Left ventricle myocardium inferior (tissue), 1 donor: ENCODE measurements around the gene PSMA6. TPM values are rescaled to one million over a fixed set of nuclear protein-coding genes. Genes with fewer than 3 reads are reported as not detected.

Source experiments
- DNase-seq: peaks from one replicate; pipeline ENCODE4 v3.0.0-alpha.2; 2020
- H3K27ac ChIP-seq: fragments of 200-600 bp; replicated peaks from 2 replicates; pipeline ENCODE4 v1.8.0; 2021
- H3K27me3 ChIP-seq: fragments of 200-600 bp; 2 replicates; pipeline ENCODE4 v1.8.0; 2021; ENCODE audit warnings: low read depth
- H3K36me3 ChIP-seq: fragments of 200-600 bp; 2 replicates; pipeline ENCODE4 v1.8.0; 2021
- H3K4me1 ChIP-seq: fragments of 200-600 bp; 2 replicates; pipeline ENCODE4 v1.8.0; 2021
- H3K4me3 ChIP-seq: fragments of 200-600 bp; 2 replicates; pipeline ENCODE4 v1.8.0; 2021; ENCODE audit warnings: mild to moderate bottlenecking, moderate library complexity
- H3K9me3 ChIP-seq: fragments of 200-600 bp; replicated peaks from 2 replicates; pipeline ENCODE4 v1.8.0; 2021
- intact Hi-C: fragments of 100-400 bp; cut with micrococcal nuclease; formaldehyde crosslinking; loops from one replicate; pipeline ENCODE4 v1.11.0; 2022
- total RNA-seq: library from RNA; stranded (reverse); fragmentation: NEBNext Ultra II Directional; extraction: Animal tissue kit (Norgen Biotek cat#: 25700); gene quantifications from one replicate; pipeline ENCODE4 v1.2.1, GENCODE V29; 2021
- TF ChIP-seq, protein P1 (sequence below): fragments of 200-600 bp; IDR thresholded peaks from 2 replicates; pipeline ENCODE4 v1.8.0; 2021; ENCODE audit warnings: antibody characterized with exemption, mild to moderate bottlenecking, borderline replicate concordance
- donor health status: DM: no; HTN: yes; CAD: no; lungs with severe emphysema.

The PSMA6 gene
- total RNA-seq, 1 donor from 2014 or later = 179 TPM

DNA sequence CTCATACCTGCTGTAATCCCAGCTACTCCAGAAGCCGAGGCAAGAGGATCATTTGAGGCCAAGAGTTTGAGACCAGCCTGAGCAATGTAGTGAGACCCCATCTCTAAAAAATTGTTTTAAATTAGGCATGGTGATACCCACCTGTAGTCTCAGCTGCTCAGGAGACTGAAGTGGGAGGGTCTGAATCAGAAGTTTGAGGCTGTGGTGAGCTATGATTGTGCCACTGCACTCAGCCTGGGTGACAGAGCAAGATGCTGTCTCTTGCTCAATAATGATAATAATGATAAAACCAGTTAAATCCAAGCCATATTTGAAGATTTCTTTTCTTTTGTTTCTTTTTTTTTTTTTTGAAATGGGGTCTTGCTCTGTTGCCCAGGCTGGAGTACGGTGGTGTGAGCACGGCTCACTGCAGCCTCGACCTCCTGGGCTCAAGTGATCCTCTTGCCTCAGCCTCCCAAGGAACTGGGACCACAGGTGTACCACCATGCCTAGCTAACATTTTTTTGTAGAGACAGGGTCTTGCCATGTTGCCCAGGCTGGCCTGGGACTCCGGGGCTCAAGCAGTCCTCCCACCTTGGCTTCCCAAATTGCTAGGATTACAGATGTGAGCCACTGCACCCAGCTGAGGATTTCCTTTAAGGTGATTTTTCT lies 12.8 kb downstream of the PSMA6 start:
- TF ChIP-seq, protein P1, sequence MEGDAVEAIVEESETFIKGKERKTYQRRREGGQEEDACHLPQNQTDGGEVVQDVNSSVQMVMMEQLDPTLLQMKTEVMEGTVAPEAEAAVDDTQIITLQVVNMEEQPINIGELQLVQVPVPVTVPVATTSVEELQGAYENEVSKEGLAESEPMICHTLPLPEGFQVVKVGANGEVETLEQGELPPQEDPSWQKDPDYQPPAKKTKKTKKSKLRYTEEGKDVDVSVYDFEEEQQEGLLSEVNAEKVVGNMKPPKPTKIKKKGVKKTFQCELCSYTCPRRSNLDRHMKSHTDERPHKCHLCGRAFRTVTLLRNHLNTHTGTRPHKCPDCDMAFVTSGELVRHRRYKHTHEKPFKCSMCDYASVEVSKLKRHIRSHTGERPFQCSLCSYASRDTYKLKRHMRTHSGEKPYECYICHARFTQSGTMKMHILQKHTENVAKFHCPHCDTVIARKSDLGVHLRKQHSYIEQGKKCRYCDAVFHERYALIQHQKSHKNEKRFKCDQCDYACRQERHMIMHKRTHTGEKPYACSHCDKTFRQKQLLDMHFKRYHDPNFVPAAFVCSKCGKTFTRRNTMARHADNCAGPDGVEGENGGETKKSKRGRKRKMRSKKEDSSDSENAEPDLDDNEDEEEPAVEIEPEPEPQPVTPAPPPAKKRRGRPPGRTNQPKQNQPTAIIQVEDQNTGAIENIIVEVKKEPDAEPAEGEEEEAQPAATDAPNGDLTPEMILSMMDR = no peak
- intact Hi-C loops = no loop called here
- Histone ChIP-seq H3K4me3 (no peak overlapping the region), H3K36me3 (peaks cover 21% of the 10 kb centered on the region), H3K4me1 (peaks cover 68% of the 10 kb centered on the region), H3K27ac (peak overlapping the region; percentile 5), H3K27me3 (no peaks in the 10 kb centered on the region), H3K9me3 (no peaks in the 10 kb centered on the region)
- no peak for DNase-seq

DNA sequence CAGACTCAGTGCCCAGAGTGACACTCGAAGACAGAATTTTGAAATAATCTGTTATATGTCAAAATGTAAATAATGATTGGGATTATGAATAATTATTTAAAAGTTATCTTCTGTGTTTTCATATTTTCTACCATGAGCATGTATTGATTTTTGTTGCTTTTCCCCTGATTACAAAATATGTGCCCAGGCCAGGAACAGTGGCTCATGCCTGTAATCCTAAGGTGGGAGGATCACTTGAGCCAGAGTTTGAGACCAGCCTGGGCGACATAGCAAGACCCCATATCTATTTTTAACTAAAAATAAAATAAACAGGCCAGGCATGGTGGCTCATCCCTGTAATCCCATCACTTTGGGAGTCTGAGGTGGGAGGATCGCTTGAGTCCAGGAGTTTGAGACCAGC lies 13.5 kb downstream of the PSMA6 start:
- DNase-seq = no peak
- Histone ChIP-seq H3K9me3 (no peaks in the 10 kb centered on the region), H3K4me1 (peaks cover 61% of the 10 kb centered on the region), H3K27me3 (no peaks in the 10 kb centered on the region), H3K4me3 (no peak overlapping the region), H3K27ac (no peak overlapping the region), H3K36me3 (peaks cover 28% of the 10 kb centered on the region)
- TF ChIP-seq, protein P1 = no peak
- intact Hi-C loops = no loop called here

DNA sequence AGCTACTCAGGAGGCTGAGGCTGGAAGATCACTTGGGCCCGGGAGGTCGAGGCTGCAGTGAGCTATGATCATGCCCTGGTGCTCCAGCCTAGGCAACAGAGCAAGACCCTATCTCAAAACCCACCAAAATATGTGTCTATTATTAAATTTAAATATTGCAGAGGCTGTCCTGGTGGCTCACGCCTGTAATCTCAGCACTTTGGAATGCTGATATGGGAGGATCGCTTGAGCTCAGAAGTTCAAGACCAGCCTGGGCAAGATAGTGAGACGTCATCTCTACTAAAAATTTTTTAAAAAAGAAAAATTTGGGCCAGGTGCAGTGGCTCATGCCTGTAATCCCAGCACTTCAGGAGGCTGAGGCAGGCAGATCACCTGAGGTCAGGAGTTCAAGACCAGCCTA lies 13.9 kb downstream of the PSMA6 start:
- H3K4me1 ChIP-seq = peaks cover 56% of the 10 kb centered on the region
- intact Hi-C loops = no loop called here
- H3K27me3 ChIP-seq = no peaks in the 10 kb centered on the region
- no peaks in the 10 kb centered on the region for H3K9me3 ChIP-seq
- peak overlapping the region; percentile 11 for H3K27ac ChIP-seq
- H3K4me3 ChIP-seq = no peak overlapping the region
- TF ChIP-seq, protein P1 = no peak
- H3K36me3 ChIP-seq = peaks cover 32% of the 10 kb centered on the region
- DNase-seq = no peak

DNA sequence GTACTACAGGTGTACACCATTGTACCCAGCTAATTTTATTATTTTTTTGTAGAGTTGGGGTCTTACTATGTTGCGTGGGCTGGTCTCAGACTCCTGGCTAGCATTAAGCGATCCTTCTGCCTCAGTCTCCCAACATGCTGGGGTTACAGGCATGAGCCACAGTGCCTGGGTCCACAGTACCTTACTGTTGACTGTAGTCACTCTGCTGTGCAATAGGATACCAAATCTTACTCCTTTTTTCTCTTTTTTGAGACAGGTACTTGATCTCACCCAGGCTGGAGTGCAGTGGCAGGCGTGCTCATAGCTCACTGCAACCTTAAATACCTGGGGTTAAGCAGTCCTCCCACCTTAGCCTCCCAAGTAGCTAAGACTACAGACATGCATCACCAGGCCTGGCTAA lies 25.6 kb downstream of the PSMA6 start:
- no peaks in the 10 kb centered on the region for H3K4me1 ChIP-seq
- no peak for DNase-seq
- TF ChIP-seq, protein P1 = no peak
- H3K4me3 ChIP-seq = no peak overlapping the region
- intact Hi-C loops = no loop called here
- H3K36me3 ChIP-seq = peaks cover 57% of the 10 kb centered on the region
- no peaks in the 10 kb centered on the region for H3K27me3 ChIP-seq
- no peaks in the 10 kb centered on the region for H3K9me3 ChIP-seq
- H3K27ac ChIP-seq = no peak overlapping the region

DNA sequence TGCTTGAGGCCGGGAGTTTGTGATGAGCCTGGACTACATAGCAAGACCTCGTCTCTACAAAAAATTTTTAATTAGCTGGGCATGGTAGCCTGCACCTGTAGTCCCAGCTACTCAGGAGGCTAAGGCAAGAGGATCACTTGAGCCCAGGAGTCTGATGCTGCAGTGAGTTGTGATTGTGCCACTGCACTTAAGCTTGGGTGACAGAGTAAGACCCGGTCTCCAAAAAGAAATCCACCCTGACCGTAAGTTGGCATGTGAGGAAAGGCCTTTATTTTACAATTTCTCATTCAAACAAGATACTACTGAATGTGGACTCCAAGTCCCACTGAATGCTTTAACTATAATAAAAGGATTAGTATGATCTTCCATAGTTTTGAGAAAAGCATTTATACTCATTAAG lies 27.3 kb downstream of the PSMA6 start:
- no peak for DNase-seq
- Histone ChIP-seq H3K4me3 (no peak overlapping the region), H3K4me1 (no peaks in the 10 kb centered on the region), H3K9me3 (no peaks in the 10 kb centered on the region), H3K36me3 (peaks cover 41% of the 10 kb centered on the region), H3K27me3 (no peaks in the 10 kb centered on the region), H3K27ac (no peak overlapping the region)
- TF ChIP-seq, protein P1 = no peak
- intact Hi-C loops = no loop called here
